C4-2B (cell line): Measurements from ENCODE around the gene SNRPB.

Experiments used
- H3K27ac ChIP-seq: fragments of 450-650 bp; 2 replicates; pipeline ENCODE4 v1.5.1; 2017
- CTCF ChIP-seq: fragments of 450-650 bp; conservative IDR thresholded peaks from 2 replicates; pipeline ENCODE4 v1.5.1; 2017; ENCODE audit warnings: mild to moderate bottlenecking
- ZFX ChIP-seq: fragments of 450-650 bp; IDR thresholded peaks from 2 replicates; pipeline ENCODE4 v1.6.1; 2017

SNRPB gene

GRCh38 chr20:2417213-2417541 lies 53.4 kb downstream of the SNRPB start:
- TF ChIP-seq CTCF = no peak
- no peak for TF ChIP-seq ZFX
- peak overlapping the region; percentile 12; the same call in 1 of the 2 replicates for H3K27ac ChIP-seq

- TF ChIP-seq ZFX (no peak), CTCF (no peak)
- peak overlapping the region; percentile 12; the same call in 1 of the 2 replicates for H3K27ac ChIP-seq
Measured at GRCh38 chr20:2416541-2417212, 53.9 kb downstream of the SNRPB start.
